ACC112 (cell line): ENCODE results near the gene SLC35B1.
A peak's percentile ranks its signal among the peaks of the same experiment; 100 is the strongest.

Experiments
- H2AFZ ChIP-seq: fragments of 200-600 bp; sonication (generic); one replicate; pipeline ENCODE4 v1.6.0; 2017; ENCODE audit warnings: antibody characterized with exemption, low read length; ENCODE audit not compliant: unreplicated experiment
- H3K27ac ChIP-seq: fragments of 200-600 bp; sonication (generic); 2 replicates; pipeline ENCODE4 v1.5.1; 2014; ENCODE audit warnings: low read depth, mild to moderate bottlenecking, antibody characterized with exemption, low read length, moderate library complexity
- H3K27me3 ChIP-seq: fragments of 200-600 bp; sonication (generic); 2 replicates; pipeline ENCODE4 v1.6.1; 2014; ENCODE audit warnings: mild to moderate bottlenecking, antibody characterized with exemption, low read length, moderate library complexity, mixed read lengths; ENCODE audit not compliant: insufficient read depth
- H3K36me3 ChIP-seq: fragments of 200-600 bp; sonication (generic); 2 replicates; pipeline ENCODE4 v1.6.1; 2016; ENCODE audit warnings: mild to moderate bottlenecking, antibody characterized with exemption, low read length, moderate library complexity, mixed read lengths; ENCODE audit not compliant: insufficient read depth
- H3K4me1 ChIP-seq: fragments of 200-600 bp; sonication (generic); one replicate; pipeline ENCODE4 v1.6.1; 2016; ENCODE audit warnings: low read length, mixed read lengths; ENCODE audit not compliant: insufficient read depth, unreplicated experiment, control insufficient read depth
- H3K4me3 ChIP-seq: fragments of 200-600 bp; sonication (generic); 2 replicates; pipeline ENCODE4 v1.5.1; 2014; ENCODE audit warnings: mild to moderate bottlenecking, low read depth, low read length
- H3K79me2 ChIP-seq: fragments of 200-600 bp; sonication (generic); one replicate; pipeline ENCODE4 v1.6.0; 2016; ENCODE audit warnings: low read length; ENCODE audit not compliant: control insufficient read depth, unreplicated experiment, insufficient read depth

The SLC35B1 gene

DNA sequence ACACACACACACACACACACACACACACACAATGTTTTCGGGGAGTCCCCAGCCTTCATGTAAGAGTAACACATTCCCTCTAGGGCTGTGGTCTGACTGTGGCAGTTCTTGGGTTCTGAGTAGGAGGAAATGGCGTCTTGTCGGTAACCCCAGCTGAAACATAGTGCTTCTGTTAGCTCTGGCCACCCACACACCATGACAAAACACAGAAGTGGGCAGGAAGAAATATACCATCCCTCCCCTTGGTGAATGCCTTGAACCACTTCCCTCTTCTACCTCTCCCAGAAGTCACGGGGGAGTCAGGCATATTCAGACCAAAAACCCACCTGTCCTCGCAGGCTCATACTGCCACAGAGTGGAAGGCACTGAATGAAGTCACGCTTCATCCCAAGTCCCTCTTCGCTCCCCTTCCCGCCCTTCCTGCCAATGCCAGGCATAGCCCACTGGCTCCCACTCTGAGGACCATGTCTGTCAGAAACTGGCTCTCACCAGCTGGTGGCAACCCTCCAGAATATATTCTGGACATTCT is 11.5 kb downstream of the SLC35B1 start:
- Histone ChIP-seq H3K27ac (no peak overlapping the region), H3K27me3 (no peaks in the 10 kb centered on the region), H2AFZ (no peak overlapping the region), H3K79me2 (no peaks in the 10 kb centered on the region), H3K36me3 (peaks cover 2% of the 10 kb centered on the region; the same call in 1 of the 2 replicates), H3K4me3 (no peak overlapping the region), H3K4me1 (no peaks in the 10 kb centered on the region)

- no peak overlapping the region for H3K4me3 ChIP-seq
- H3K36me3 ChIP-seq: no peaks in the 10 kb centered on the region
- no peak overlapping the region for H3K27ac ChIP-seq
- H3K4me1 ChIP-seq: no peaks in the 10 kb centered on the region
- H3K79me2 ChIP-seq: no peaks in the 10 kb centered on the region
- H3K27me3 ChIP-seq: no peaks in the 10 kb centered on the region
- no peak overlapping the region for H2AFZ ChIP-seq
These were observed 12.0 kb downstream of the SLC35B1 start for GRCh38 chr17:49695698-49696232.

DNA sequence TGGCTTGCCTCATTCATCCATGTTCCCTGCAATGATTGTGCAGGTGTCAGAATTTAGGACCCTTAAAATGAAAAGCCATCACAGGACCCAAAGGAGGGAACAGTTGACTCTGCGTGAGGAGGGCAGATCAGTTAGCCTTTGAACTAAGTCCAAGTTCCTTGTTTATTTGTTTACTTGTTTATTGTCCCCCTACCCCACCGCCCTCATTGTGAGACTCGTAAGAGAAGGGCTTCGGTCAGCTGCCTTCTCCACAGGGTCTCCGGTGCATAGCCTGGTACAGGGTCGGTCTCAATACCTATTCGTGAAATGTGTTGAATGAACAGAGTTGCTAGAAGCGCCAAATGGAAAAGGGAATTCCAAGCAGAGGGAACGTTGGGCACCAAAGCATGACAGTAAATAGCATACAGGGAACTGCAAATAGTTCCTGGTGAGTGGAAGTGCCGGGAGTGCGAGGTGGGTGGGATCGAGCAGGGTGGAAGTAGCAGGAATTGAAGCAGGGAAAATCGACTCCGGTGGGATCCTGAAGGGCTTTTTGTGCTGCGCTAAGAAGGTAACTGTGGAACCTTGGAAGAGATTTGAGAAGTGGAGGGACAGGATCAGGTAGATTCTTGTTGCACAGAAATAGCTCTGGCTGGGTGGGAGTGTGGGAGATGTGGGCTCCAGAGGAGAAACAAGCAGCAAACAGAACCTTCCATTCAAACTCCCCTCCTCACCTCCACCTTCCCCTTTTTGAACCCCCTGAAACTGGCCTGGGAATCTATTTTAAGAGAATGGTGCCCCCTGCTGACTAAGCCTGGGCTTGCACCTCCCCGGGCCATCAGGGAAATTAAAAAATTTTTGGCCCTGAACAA is 12.7 kb downstream of the SLC35B1 start:
- Histone ChIP-seq H3K27ac (no peak overlapping the region), H3K4me3 (no peak overlapping the region), H2AFZ (peak overlapping the region; percentile 30), H3K4me1 (no peaks in the 10 kb centered on the region), H3K79me2 (no peaks in the 10 kb centered on the region), H3K27me3 (no peaks in the 10 kb centered on the region), H3K36me3 (no peaks in the 10 kb centered on the region)

GRCh38 chr17:49692751-49693150 is 15.0 kb downstream of the SLC35B1 start:
- Histone ChIP-seq H3K4me1 (peaks cover 6% of the 10 kb centered on the region), H3K27me3 (no peaks in the 10 kb centered on the region), H3K27ac (no peak overlapping the region), H3K4me3 (no peak overlapping the region), H3K79me2 (no peaks in the 10 kb centered on the region), H3K36me3 (no peaks in the 10 kb centered on the region), H2AFZ (no peak overlapping the region)

GRCh38 chr17:49691677-49692191 is 16.0 kb downstream of the SLC35B1 start:
- no peaks in the 10 kb centered on the region for H3K79me2 ChIP-seq
- no peaks in the 10 kb centered on the region for H3K36me3 ChIP-seq
- H2AFZ ChIP-seq: no peak overlapping the region
- H3K4me3 ChIP-seq: no peak overlapping the region
- H3K4me1 ChIP-seq: peaks cover 8% of the 10 kb centered on the region
- no peak overlapping the region for H3K27ac ChIP-seq
- no peaks in the 10 kb centered on the region for H3K27me3 ChIP-seq

DNA sequence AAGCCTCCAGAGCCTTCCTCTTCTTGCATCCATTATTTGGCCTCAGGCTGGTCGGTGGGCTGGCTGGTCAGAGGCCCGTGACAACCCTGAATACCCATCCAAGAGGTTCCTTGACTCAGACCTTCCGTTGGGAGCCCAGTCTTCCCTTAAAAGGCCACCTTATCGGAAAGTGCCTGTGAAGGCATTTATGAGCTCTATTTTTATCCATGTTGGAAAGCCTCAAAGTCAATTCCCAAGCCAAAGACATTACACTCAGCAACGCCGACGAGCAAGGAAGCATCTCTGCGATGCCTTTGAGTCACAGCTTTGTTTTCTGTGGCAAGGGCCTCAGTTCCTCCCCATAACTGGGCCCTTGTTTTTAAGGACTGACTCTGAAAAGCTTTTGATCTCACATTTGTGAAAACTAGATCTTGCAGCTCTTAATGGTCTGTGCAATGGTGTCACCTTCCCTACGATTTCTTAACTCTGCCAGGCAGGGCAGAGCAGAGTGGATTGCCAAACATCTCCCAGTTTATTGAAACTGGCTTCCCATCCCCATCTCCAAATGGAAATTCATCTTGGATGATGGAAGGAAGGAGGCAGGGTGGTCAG is 16.6 kb downstream of the SLC35B1 start:
- H3K4me1 ChIP-seq: peaks cover 8% of the 10 kb centered on the region
- no peaks in the 10 kb centered on the region for H3K36me3 ChIP-seq
- H3K79me2 ChIP-seq: no peaks in the 10 kb centered on the region
- no peak overlapping the region for H2AFZ ChIP-seq
- no peak overlapping the region for H3K4me3 ChIP-seq
- H3K27me3 ChIP-seq: no peaks in the 10 kb centered on the region
- no peak overlapping the region for H3K27ac ChIP-seq

GRCh38 chr17:49690256-49690655 is 17.5 kb downstream of the SLC35B1 start:
- peaks cover 8% of the 10 kb centered on the region for H3K4me1 ChIP-seq
- H3K27ac ChIP-seq: no peak overlapping the region
- no peak overlapping the region for H2AFZ ChIP-seq
- no peaks in the 10 kb centered on the region for H3K79me2 ChIP-seq
- no peaks in the 10 kb centered on the region for H3K27me3 ChIP-seq
- H3K36me3 ChIP-seq: no peaks in the 10 kb centered on the region
- no peak overlapping the region for H3K4me3 ChIP-seq

DNA sequence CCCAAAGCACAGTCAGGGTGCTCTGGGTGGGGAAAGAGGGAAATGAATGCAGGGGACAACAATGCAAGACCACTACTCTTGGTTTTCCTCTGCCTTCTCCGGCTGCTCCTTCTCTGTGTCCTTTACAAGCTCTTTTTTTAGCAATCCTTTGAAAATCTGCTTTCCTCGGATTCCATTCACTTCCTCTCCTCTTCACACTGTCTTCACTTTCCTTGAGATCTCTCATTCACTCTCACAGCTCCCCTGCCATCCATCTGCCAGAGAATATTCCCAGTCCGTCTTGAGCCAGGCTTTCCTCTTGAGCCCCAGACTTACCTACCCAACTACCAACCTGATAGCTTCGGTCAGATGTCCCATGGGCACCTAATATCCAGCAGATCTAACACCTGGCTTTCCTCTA is 18.9 kb downstream of the SLC35B1 start:
- Histone ChIP-seq H3K79me2 (no peaks in the 10 kb centered on the region), H3K36me3 (no peaks in the 10 kb centered on the region), H3K27ac (no peak overlapping the region), H3K27me3 (no peaks in the 10 kb centered on the region), H3K4me1 (peaks cover 8% of the 10 kb centered on the region), H3K4me3 (no peak overlapping the region), H2AFZ (no peak overlapping the region)

DNA sequence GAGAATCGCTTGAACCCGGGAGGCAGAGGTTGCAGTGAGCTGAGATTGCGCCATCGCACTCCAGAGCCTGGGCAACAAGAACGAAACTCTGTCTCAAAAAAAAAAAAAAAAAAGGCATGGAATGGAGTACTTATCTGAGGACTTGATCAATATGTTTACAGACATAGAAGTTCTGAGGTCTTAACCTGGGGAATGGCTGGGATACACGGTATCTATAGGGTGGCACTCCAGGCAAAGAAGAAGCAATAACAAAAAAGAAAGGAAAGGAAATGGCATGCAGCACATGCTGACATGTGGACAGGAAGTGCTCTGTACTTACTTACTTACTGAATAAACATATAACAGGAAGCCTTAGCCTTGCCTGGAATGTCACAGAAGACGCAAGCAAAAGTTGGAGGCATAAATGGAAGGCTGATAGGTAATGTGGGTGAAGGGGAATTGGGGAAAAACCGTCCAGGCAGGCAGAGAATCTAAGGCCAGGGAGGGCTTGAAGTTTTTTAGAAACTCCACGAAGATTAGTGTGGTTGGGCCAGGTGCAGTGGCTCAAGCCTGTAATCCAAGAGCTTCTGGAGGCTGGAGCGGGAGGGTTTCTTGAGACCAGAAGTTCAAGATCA is 19.8 kb downstream of the SLC35B1 start:
- Histone ChIP-seq H3K36me3 (no peaks in the 10 kb centered on the region), H2AFZ (peak overlapping the region; percentile 87), H3K4me1 (peaks cover 8% of the 10 kb centered on the region), H3K79me2 (no peaks in the 10 kb centered on the region), H3K27ac (peak overlapping the region; percentile 33), H3K27me3 (no peaks in the 10 kb centered on the region), H3K4me3 (peak overlapping the region; percentile 15; the same call in 1 of the 2 replicates)

DNA sequence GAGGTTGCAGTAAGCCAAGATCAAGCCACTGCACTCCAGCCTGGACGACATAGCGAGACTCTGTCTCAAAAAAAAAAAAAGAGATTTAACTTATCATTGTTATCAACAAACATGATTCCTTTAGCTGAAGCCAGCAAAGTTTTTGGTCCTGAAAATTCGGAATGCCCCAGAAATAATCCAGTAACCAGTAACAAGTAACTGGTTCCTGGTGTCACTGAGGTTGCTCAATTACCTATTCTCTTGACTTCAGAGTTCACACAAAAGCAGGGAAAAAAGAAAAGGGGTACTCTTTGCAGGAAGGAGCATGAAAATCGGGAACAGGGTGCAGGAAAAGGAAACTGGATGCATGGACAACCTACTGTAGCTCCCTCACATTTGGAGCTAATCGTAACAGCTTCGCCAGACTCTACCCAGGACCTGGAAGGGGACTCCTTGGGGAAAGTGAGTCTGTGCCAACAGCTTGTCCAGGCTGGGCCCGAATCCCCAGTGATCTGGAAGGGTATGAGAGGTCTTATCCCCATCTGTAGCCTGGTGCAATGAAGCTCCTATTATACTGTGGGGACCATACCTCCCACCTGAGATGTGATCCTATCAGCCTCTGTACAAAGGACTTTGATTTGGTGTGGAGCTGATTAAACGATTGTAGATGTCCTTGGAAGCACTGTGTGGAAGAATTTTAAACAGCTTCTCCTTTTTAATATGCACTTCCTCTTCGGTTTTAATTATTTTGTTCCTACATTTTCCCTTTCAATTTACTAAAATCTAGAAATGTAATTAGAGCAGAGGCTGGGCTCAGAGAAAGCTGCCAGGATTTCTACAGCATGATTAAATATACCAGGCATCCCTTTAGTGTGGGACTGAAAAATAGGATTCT is 26.4 kb downstream of the SLC35B1 start:
- no peaks in the 10 kb centered on the region for H3K36me3 ChIP-seq
- peaks cover 10% of the 10 kb centered on the region for H3K79me2 ChIP-seq
- H2AFZ ChIP-seq: no peak overlapping the region
- no peak overlapping the region for H3K27ac ChIP-seq
- H3K4me1 ChIP-seq: peaks cover 1% of the 10 kb centered on the region
- H3K27me3 ChIP-seq: no peaks in the 10 kb centered on the region
- no peak overlapping the region for H3K4me3 ChIP-seq
